HG03571 (cell line): ENCODE data around the gene CCNG2.
"Not testable (repeated sequence)": the region's sequence is repeated elsewhere in the genome, so short reads cannot be mapped to it uniquely, and the experiment has no call there.

Source experiments
- ATAC-seq: cut with Tn5 transposase; IDR thresholded peaks from one replicate; pipeline ENCODE4 v1.9.1; 2021; ENCODE audit not compliant: unreplicated experiment

CCNG2 gene, protein sequence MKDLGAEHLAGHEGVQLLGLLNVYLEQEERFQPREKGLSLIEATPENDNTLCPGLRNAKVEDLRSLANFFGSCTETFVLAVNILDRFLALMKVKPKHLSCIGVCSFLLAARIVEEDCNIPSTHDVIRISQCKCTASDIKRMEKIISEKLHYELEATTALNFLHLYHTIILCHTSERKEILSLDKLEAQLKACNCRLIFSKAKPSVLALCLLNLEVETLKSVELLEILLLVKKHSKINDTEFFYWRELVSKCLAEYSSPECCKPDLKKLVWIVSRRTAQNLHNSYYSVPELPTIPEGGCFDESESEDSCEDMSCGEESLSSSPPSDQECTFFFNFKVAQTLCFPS

GRCh38 chr4:77156912-77157858 lies at the start of gene CCNG2:
Gene CCNG2, plus strand, starts transcription at chr4:77157207. Its CDS starts 1,326 bp downstream, at chr4:77158533.
- ATAC-seq, result peak; percentile 24

DNA sequence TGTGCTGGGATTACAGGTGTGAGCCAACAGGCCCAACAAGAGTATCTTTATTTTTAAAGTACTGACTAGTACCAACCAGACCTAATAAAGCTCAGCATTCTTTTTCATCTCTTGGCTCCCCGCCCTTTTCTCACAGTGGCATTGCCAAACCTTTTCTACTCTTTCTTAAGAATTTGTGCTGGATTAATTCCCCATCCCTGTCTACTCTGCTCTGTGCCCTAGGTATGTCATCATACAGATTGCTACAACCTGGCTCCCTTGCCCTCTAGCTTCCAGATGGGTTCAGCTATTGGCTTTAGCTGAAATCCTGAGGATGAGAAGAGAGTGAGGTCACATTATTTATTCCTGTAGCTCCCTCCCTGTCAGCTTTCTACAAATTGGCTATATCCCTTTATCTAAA lies 46.3 kb upstream of the CCNG2 start:
- no peak for ATAC-seq

DNA sequence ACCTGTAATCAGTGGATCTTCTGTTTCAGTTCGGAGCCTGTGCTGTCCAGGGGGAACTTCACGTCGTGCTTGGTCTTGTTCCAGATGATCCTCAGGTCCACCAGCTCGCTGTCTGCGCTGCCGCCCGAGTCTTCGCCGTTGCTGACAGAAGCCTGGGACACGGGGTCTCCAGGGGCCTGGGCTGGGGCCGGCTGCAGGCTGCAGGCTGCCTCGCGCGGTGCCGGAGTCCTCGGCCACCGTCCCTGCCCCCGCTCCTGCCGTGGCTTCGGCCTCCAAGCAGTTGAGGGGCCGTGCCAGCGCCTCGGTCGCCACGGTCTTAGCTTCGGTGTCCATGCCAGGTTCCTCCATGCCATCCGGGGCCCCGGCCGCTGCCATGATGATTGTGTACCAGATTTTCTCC lies 43.9 kb upstream of the CCNG2 start:
- ATAC-seq, result no peak

DNA sequence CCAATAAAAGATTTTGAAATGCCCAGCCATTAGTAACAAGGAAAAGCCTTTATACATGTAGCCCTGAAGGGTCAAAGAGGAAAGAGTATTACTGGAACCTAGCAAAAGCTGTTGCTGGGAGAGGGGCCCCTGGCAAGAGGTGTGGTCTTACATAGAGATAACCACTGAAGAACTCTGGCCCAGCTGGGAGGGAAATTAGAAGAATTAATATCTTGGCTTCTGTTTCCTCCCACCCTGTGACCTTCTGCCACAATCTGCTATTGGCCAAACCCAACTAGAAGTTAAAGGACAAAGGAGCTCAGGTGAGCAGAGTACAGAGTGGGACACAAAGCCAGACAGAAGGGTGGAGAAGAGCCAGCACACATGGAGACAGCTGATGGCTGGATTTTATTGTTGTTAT lies 39.3 kb upstream of the CCNG2 start:
- ATAC-seq, result no peak

GRCh38 chr4:77120886-77121508 lies 36.0 kb upstream of the CCNG2 start:
- ATAC-seq, result no peak

DNA sequence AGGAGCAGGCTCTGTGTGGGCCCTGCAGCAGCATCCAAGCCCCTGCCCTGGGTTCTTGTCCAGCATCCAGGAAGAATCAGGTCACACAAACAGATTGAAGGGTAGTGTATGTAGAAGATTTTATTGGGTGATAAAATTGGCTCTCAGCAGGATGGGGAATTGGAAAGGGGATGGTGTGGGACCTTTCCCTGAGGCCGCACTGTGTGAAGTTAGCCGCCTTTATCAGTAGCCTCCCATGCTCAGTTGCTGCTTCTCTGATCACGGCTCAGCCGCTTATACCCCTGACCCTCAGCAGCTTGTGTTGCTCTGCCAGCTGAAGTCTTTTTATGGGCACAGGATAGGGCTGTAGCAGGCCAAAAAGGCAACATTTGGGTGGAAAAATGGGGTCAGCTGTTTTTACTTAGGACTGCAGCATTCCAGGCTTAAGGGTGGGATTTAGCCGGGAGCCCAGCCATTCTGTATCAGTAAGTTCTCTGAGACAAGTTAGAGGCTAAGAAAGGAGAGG lies 35.2 kb upstream of the CCNG2 start:
- ATAC-seq, result no peak

DNA sequence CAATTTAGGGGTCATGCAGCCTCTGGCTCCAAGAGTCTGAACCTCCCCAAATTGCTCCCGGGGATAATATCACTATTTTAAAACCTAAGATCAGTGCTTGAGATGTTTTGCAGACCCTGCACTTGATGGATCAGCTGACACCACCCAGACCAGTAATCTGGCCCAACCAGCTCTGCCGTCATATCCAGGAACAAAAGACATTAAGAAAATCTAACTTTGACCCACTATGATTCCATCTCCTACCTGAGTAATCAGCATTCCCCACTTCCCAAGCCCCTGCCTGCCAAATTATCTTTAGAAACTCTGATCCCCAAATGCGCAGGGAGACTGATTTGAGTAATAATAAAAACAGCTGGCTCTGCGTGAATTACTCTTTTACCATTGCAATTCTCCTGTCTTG lies 34.4 kb upstream of the CCNG2 start:
- ATAC-seq, result no peak

GRCh38 chr4:77123411-77123810 lies 33.6 kb upstream of the CCNG2 start:
- ATAC-seq, result no peak

- ATAC-seq, result no peak
Measured at GRCh38 chr4:77124576-77124975, 32.4 kb upstream of the CCNG2 start.

GRCh38 chr4:77125961-77126360 lies 31.0 kb upstream of the CCNG2 start:
- ATAC-seq, result no peak

DNA sequence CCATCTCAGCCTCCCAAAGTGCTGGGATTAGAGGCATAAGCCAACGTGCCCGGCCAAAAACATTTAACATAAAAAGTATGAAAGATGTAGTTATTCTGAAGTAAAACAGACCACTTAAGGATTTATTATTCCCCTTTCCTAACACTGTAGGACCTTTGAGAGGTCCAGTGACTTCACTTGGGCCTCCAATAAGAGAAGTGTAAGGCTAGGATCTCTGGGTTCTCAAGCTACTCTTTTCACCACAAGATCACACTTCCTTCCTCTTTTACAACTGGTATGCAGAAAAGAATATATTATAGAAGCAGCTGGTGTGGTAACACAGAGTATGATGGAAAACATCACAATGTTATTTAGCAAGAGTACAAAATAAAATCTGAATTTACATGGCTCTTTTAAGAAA lies 30.2 kb upstream of the CCNG2 start:
- ATAC-seq, result peak; percentile 88

GRCh38 chr4:77127215-77127614 lies 29.8 kb upstream of the CCNG2 start:
- peak; percentile 42 for ATAC-seq

GRCh38 chr4:77127837-77128621 lies 29.0 kb upstream of the CCNG2 start:
- ATAC-seq, result no peak

DNA sequence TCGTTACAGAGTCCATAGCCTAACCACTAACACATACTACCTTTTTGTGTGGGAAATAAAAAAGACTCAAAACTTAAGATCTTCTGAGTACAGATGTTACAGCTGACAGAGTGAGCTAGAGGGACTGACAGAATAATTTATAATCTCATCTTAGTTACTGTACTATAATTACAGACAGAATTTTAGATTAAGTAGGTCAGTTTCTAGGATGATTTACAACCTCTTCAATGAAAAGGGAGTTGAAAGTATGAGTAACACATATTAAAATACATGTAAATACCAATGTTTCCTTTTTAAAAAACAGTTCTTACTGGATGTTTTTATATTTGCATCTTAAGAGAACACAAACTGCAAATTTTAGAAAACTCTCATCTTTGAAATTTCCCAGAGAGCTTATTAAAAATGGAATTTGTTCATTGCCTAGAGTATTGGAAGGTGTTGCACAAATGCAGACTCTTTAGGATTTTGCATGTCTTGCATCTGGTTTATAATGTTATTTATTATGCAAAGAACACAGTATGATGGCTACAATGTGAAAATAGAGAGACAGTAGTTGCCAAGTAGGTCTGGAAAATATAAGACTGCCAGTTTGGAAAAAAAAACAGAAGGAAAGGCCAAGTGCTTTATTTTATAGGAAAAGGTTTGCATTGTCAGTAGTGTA lies 24.2 kb upstream of the CCNG2 start:
- no peak for ATAC-seq

GRCh38 chr4:77137448-77137847 lies 19.6 kb upstream of the CCNG2 start:
- ATAC-seq, result not testable (repeated sequence)

DNA sequence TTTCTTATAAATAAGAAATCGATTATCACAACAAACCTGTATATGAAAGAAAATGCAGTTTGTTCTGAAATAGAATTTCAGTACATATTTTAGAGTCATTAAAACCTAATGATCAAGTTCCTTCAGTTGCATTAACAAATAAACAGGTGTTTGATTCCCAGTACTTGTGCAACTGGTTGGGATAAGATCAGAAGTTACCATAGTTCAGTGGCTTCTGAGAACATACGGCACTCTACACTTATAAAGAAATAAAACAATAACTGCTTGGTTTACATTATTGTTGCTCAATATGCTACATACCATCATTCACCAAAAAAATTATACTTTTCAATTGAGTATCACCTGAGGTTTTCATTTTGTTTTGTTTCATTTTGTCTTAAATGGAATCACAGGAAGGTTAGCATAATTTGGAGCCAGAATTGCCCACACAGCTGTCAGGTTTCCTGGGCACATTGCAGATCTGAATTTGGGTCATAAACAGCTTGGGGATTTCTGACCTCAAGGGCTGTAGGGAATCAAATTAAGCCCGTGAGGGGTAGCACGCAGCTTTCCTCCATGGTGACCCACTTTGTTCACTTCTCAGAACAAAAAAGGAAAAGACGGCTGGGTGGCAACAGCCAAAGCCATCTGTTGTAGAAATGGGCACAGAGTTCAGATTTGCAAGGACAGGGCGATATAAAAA lies 14.9 kb upstream of the CCNG2 start:
- no peak for ATAC-seq

DNA sequence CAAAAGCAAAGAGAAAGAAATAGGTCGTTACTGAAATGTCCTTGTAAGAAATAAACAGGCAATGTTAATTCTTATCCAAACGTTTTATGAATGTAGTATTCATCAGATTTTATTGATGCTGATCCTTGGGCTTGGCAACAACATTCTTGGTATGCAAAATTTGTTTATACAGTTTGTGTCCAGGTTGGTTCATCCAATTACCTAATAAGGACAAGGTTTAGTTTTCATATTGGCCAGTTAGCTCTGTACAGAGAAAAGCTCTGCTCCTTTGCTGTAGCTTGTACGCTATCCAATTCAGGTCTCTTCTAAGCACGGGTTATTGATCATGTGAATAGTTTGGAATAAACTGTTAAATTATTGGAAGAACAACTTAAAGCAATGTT lies 14.4 kb upstream of the CCNG2 start:
- no peak for ATAC-seq

DNA sequence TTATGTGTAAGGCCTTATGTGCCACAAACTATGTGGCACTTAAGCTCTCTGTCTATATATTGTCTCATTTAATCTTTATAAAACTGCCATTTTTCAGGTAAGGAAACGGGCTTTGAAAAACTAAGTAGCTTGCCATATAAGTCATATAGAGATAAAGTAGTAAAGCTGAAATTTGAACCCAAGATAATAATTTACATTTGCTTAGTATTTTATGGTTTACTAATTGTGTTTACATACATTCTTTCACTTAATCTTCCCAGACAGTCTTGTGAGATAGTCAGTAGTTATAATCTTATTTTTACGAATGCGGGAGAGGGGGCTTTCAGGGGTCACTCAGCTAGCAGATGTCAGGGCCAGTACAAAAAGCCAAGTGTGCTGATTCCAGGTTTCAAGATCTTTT lies 13.9 kb upstream of the CCNG2 start:
- no peak for ATAC-seq

DNA sequence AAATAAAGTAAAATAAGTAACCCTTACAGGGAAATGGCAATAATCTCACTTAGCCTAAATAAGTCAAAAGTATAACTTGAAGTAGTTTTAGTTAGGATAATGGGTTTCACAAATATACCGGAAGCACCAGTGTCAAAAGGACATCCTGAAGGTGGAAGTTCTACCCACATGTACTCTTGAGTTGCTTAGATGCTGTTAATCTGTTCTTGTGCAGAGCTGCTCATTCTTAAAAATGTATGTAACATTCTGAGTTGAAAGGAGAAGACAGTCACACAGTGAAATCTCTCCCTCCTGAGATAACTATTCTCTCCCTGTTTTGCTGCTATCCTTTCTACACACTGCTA lies 11.2 kb upstream of the CCNG2 start:
- no peak for ATAC-seq
